ENCODE measurements around the gene GABRA4. TPM values are rescaled to one million over a fixed set of nuclear protein-coding genes. Genes with fewer than 3 reads are reported as not detected.

Gene GABRA4
- total and polyA plus RNA-seq, 4 donors: 0.19 to 0.72 (median 0.66) TPM; not detected in 1

- no peak for ATAC-seq (ENCODE audit: low FRiP score)
- Histone ChIP-seq H3K27me3 (ENCODE audit: control insufficient read depth in 1 of 2, insufficient read depth in 2 of 2, low read length in 1 of 2) (no peaks in the 10 kb centered on the region), H3K4me1 (ENCODE audit: control insufficient read depth in 1 of 2, insufficient read depth in 2 of 2, low read length in 2 of 2) (no peaks in the 10 kb centered on the region), H3K9me3 (ENCODE audit: control insufficient read depth, low read length) (no peaks in the 10 kb centered on the region), H3K36me3 (ENCODE audit: control insufficient read depth in 1 of 2, insufficient read depth in 2 of 2, low read length in 1 of 2) (no peaks in the 10 kb centered on the region), H3K4me3 (ENCODE audit: low read length in 2 of 2) (no peak overlapping the region), H3K27ac (ENCODE audit: low read depth in 1 of 2, low read length in 2 of 2) (no peak overlapping the region)
- intact Hi-C loops (cut with DNase I): loop anchor here (10.0 kb wide), 3 partner anchors 104 to 194 kb away; partner anchors contain the start of gene GABRB1 (in 1 of the 2)
- DNase-seq: no peak
- 75 to 76% methylated on average over 3 of the region's 3 CpGs for WGBS, 2 donors
These were observed 62.5 kb downstream of the GABRA4 start for GRCh38 chr4:46930891-46931290.

- H3K27me3 ChIP-seq (ENCODE audit: control insufficient read depth in 1 of 2, insufficient read depth in 2 of 2, low read length in 1 of 2): no peaks in the 10 kb centered on the region
- no peak overlapping the region for H3K4me3 ChIP-seq (ENCODE audit: low read length in 2 of 2)
- intact Hi-C loops (cut with DNase I): no loop called here
- H3K27ac ChIP-seq (ENCODE audit: low read depth in 1 of 2, low read length in 2 of 2): no peak overlapping the region
- H3K9me3 ChIP-seq (ENCODE audit: control insufficient read depth, low read length): no peaks in the 10 kb centered on the region
- no peaks in the 10 kb centered on the region for H3K4me1 ChIP-seq (ENCODE audit: control insufficient read depth in 1 of 2, insufficient read depth in 2 of 2, low read length in 2 of 2)
- ATAC-seq (ENCODE audit: low FRiP score): no peak
- H3K36me3 ChIP-seq (ENCODE audit: control insufficient read depth in 1 of 2, insufficient read depth in 2 of 2, low read length in 1 of 2): no peaks in the 10 kb centered on the region
- DNase-seq: no peak
These were observed 66.2 kb downstream of the GABRA4 start for GRCh38 chr4:46927201-46927600.

- H3K4me1 ChIP-seq (ENCODE audit: control insufficient read depth in 1 of 2, insufficient read depth in 2 of 2, low read length in 2 of 2): no peaks in the 10 kb centered on the region
These were observed 68.4 kb downstream of the GABRA4 start for GRCh38 chr4:46924789-46925529.

GRCh38 chr4:46922205-46922604, 71.2 kb downstream of the GABRA4 start:
- Histone ChIP-seq H3K4me3 (ENCODE audit: low read length in 2 of 2) (no peak overlapping the region), H3K9me3 (ENCODE audit: control insufficient read depth, low read length) (no peaks in the 10 kb centered on the region), H3K27ac (ENCODE audit: low read depth in 1 of 2, low read length in 2 of 2) (no peak overlapping the region), H3K27me3 (ENCODE audit: control insufficient read depth in 1 of 2, insufficient read depth in 2 of 2, low read length in 1 of 2) (no peaks in the 10 kb centered on the region), H3K4me1 (ENCODE audit: control insufficient read depth in 1 of 2, insufficient read depth in 2 of 2, low read length in 2 of 2) (no peaks in the 10 kb centered on the region), H3K36me3 (ENCODE audit: control insufficient read depth in 1 of 2, insufficient read depth in 2 of 2, low read length in 1 of 2) (no peaks in the 10 kb centered on the region)
- DNase-seq: no peak
- no peak for ATAC-seq (ENCODE audit: low FRiP score)
- intact Hi-C loops (cut with DNase I): no loop called here
- WGBS, 2 donors: 54 to 60% methylated on average over 3 of the region's 3 CpGs

More at GRCh38 chr4:46924789-46925529, 68.4 kb downstream of the GABRA4 start:
- intact Hi-C loops (cut with DNase I): no loop called here
- no peaks in the 10 kb centered on the region for H3K36me3 ChIP-seq (ENCODE audit: control insufficient read depth in 1 of 2, insufficient read depth in 2 of 2, low read length in 1 of 2)
- H3K27ac ChIP-seq (ENCODE audit: low read depth in 1 of 2, low read length in 2 of 2): no peak overlapping the region
- H3K9me3 ChIP-seq (ENCODE audit: control insufficient read depth, low read length): no peaks in the 10 kb centered on the region
- H3K27me3 ChIP-seq (ENCODE audit: control insufficient read depth in 1 of 2, insufficient read depth in 2 of 2, low read length in 1 of 2): no peaks in the 10 kb centered on the region
- ATAC-seq (ENCODE audit: low FRiP score) (no peak), DNase-seq (no peak)
- no peak overlapping the region for H3K4me3 ChIP-seq (ENCODE audit: low read length in 2 of 2)

GRCh38 chr4:46909078-46909477, 84.3 kb downstream of the GABRA4 start, which contains the start of gene COX7B2:
Gene COX7B2, minus strand, starts transcription at chr4:46909245. Its CDS starts 174,053 bp downstream, at chr4:46735192.
- Histone ChIP-seq H3K27ac (ENCODE audit: low read depth in 1 of 2, low read length in 2 of 2) (no peak within 1 kb of the TSS), H3K4me1 (ENCODE audit: control insufficient read depth in 1 of 2, insufficient read depth in 2 of 2, low read length in 2 of 2) (no peaks in the 10 kb centered on the region), H3K27me3 (ENCODE audit: control insufficient read depth in 1 of 2, insufficient read depth in 2 of 2, low read length in 1 of 2) (no peaks in the 10 kb centered on the region), H3K4me3 (ENCODE audit: low read length in 2 of 2) (no peak within 1 kb of the TSS), H3K36me3 (ENCODE audit: control insufficient read depth in 1 of 2, insufficient read depth in 2 of 2, low read length in 1 of 2) (no peaks in the 10 kb centered on the region), H3K9me3 (ENCODE audit: control insufficient read depth, low read length) (no peaks in the 10 kb centered on the region)
- ATAC-seq (ENCODE audit: low FRiP score): no peak
- intact Hi-C loops (cut with DNase I): no loop called here
- 89 to 92% methylated on average over 12 of the region's 12 CpGs for WGBS, 2 donors
- no peak for DNase-seq

- Histone ChIP-seq H3K27me3 (ENCODE audit: control insufficient read depth in 1 of 2, insufficient read depth in 2 of 2, low read length in 1 of 2) (no peaks in the 10 kb centered on the region), H3K4me3 (ENCODE audit: low read length in 2 of 2) (no peak overlapping the region), H3K27ac (ENCODE audit: low read depth in 1 of 2, low read length in 2 of 2) (no peak overlapping the region), H3K36me3 (ENCODE audit: control insufficient read depth in 1 of 2, insufficient read depth in 2 of 2, low read length in 1 of 2) (no peaks in the 10 kb centered on the region), H3K4me1 (ENCODE audit: control insufficient read depth in 1 of 2, insufficient read depth in 2 of 2, low read length in 2 of 2) (no peaks in the 10 kb centered on the region), H3K9me3 (ENCODE audit: control insufficient read depth, low read length) (no peaks in the 10 kb centered on the region)
- no peak for DNase-seq
- 87 to 89% methylated on average over 4 of the region's 4 CpGs for WGBS, 2 donors
- intact Hi-C loops (cut with DNase I): no loop called here
- no peak for ATAC-seq (ENCODE audit: low FRiP score)
These were observed 85.2 kb downstream of the GABRA4 start for GRCh38 chr4:46908148-46908547.

GRCh38 chr4:46900082-46900481, 93.3 kb downstream of the GABRA4 start:
- Histone ChIP-seq H3K4me3 (ENCODE audit: low read length in 2 of 2) (no peak overlapping the region), H3K27me3 (ENCODE audit: control insufficient read depth in 1 of 2, insufficient read depth in 2 of 2, low read length in 1 of 2) (peaks cover 0 to 3% of the 10 kb centered on the region in 2 donors), H3K4me1 (ENCODE audit: control insufficient read depth in 1 of 2, insufficient read depth in 2 of 2, low read length in 2 of 2) (no peaks in the 10 kb centered on the region), H3K27ac (ENCODE audit: low read depth in 1 of 2, low read length in 2 of 2) (no peak overlapping the region), H3K36me3 (ENCODE audit: control insufficient read depth in 1 of 2, insufficient read depth in 2 of 2, low read length in 1 of 2) (no peaks in the 10 kb centered on the region), H3K9me3 (ENCODE audit: control insufficient read depth, low read length) (no peaks in the 10 kb centered on the region)
- intact Hi-C loops (cut with DNase I): no loop called here
- ATAC-seq (ENCODE audit: low FRiP score) (no peak), DNase-seq (no peak)
- WGBS, 2 donors: 10 to 15% methylated on average over 1 of the region's 1 CpG

- intact Hi-C loops (cut with DNase I): no loop called here
- 37 to 47% methylated on average over 5 of the region's 5 CpGs for WGBS, 2 donors
These were observed 98.6 kb downstream of the GABRA4 start for GRCh38 chr4:46894826-46895225.

GRCh38 chr4:46890056-46890455, 103.3 kb downstream of the GABRA4 start:
- H3K4me3 ChIP-seq (ENCODE audit: low read length in 2 of 2): no peak overlapping the region
- intact Hi-C loops (cut with DNase I): no loop called here

More at GRCh38 chr4:46894826-46895225, 98.6 kb downstream of the GABRA4 start:
- no peak overlapping the region for H3K27ac ChIP-seq (ENCODE audit: low read depth in 1 of 2, low read length in 2 of 2)
- DNase-seq: no peak
- no peaks in the 10 kb centered on the region for H3K36me3 ChIP-seq (ENCODE audit: control insufficient read depth in 1 of 2, insufficient read depth in 2 of 2, low read length in 1 of 2)
- no peaks in the 10 kb centered on the region for H3K9me3 ChIP-seq (ENCODE audit: control insufficient read depth, low read length)
- H3K4me3 ChIP-seq (ENCODE audit: low read length in 2 of 2): no peak overlapping the region
- no peaks in the 10 kb centered on the region for H3K27me3 ChIP-seq (ENCODE audit: control insufficient read depth in 1 of 2, insufficient read depth in 2 of 2, low read length in 1 of 2)
- ATAC-seq (ENCODE audit: low FRiP score): no peak
- H3K4me1 ChIP-seq (ENCODE audit: control insufficient read depth in 1 of 2, insufficient read depth in 2 of 2, low read length in 2 of 2): no peaks in the 10 kb centered on the region

More at GRCh38 chr4:46890056-46890455, 103.3 kb downstream of the GABRA4 start:
- peaks cover 3% of the 10 kb centered on the region for H3K9me3 ChIP-seq (ENCODE audit: control insufficient read depth, low read length)
- DNase-seq: no peak
- no peaks in the 10 kb centered on the region for H3K36me3 ChIP-seq (ENCODE audit: control insufficient read depth in 1 of 2, insufficient read depth in 2 of 2, low read length in 1 of 2)
- WGBS, 2 donors: 29 to 54% methylated on average over 2 of the region's 2 CpGs
- no peak for ATAC-seq (ENCODE audit: low FRiP score)
- H3K4me1 ChIP-seq (ENCODE audit: control insufficient read depth in 1 of 2, insufficient read depth in 2 of 2, low read length in 2 of 2): no peaks in the 10 kb centered on the region
- H3K27ac ChIP-seq (ENCODE audit: low read depth in 1 of 2, low read length in 2 of 2): no peak overlapping the region
- no peaks in the 10 kb centered on the region for H3K27me3 ChIP-seq (ENCODE audit: control insufficient read depth in 1 of 2, insufficient read depth in 2 of 2, low read length in 1 of 2)
